Measurements from ENCODE around the gene ANKRD10.

ANKRD10 gene

DNA sequence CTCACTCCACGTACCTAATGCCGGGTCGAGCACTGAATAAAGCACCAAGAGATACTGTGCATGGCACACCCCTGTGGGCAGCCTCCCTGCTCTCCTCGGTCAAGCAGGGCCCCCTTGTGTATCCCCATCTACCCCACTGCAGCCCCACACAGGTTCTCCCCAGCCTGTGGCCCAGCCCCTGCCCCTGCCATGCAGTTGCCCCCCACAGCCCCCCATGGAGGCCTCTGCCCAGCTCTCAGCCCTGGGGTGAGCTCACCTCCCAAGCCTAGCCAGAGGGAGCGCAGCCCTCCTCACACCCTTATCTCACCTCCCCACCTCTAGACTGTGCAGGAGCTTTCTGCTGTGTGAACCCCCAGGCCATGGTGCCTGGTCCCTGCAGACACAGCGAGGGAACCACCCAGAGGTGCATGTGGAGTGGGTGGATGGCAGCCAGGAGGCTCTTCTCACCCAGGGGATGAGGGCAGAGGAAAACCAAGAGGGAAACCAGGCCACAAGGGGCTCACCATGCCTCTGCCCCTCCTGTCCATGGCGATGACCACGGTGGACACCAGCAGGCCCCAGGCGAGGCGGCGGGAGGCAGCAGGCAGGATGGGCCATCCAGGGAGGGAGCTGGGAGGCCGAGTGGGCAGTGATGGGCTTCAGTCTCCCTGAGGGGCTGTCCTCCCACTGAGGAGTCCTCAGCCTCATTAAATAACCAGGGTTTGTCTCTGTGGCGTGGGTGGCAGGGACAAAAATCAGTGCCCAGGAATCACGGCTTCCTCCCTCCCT is 83.2 kb downstream of the ANKRD10 start:
- DNase-seq (ENCODE audit: low read depth in 2 of 3, low spot score in 1 of 3) = no peak

DNA sequence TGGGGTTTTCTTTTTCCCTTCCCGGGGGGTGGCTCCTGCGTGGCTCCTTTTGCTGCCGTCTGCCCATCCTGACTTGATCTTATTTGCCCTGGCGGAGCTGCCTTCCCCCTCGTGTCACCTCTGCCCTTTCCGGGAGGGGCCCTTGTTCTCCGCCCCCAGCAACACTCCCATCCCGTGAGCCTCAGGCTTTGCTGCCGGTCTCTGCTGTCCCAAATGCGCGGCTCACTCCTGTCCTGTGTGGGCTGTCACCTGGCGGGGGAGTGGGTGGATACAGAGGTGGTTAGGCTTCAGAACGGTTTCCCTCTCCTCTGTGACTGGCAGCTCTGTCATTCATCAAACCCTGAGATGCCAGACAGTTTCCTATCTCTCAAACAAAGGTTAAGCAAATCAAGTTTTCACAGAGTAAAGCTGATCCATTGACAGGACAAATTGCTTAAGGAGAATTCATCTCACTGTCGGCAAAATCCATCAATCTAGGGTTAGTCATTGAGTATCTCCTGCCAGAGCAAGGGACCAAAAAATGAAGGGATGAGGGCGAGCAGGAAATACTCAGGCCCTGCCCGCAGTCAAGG is 84.0 kb downstream of the ANKRD10 start:
- DNase-seq (ENCODE audit: low read depth in 2 of 3, low spot score in 1 of 3) = no peak

DNA sequence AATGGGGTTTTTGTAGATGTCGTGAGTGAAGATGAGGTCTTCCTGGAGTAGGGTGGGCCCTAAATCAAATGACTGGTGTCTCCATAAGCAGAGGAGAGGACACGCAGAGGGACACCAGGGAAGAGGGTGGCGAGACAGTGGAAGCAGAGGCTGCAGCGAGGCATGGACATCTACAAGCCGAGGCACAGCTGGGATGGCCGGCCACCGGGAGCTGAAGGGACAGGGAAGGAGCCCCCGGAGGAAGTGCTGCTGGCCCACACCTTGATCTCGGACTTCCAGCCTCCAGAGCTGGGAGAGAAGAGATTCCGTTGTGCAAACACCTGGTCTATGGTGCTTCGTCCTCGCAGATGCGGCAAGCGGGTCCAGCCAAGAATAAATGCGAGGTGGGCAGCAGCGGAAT is 84.5 kb downstream of the ANKRD10 start:
- no peak for DNase-seq (ENCODE audit: low read depth in 2 of 3, low spot score in 1 of 3)

DNA sequence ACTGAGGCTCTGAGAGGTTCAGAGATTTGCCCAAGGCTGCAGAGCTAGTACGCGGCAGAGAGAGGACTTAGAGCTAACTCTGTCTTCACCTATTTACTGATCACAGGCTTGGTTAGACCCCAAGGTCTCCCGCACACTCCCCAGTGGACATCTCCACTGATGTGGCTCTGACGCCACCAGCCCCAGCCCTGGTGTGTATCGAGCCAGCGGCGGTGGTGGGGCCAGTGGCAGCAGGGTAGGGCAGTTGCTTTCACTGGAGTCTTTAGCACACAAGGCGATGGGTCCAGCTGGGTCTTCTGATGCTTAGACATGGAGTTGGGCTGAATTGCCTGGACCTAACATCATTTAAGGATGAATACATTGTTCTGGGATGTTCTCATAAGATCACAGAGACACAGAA is 85.4 kb downstream of the ANKRD10 start:
- no peak for DNase-seq (ENCODE audit: low read depth in 2 of 3, low spot score in 1 of 3)

DNA sequence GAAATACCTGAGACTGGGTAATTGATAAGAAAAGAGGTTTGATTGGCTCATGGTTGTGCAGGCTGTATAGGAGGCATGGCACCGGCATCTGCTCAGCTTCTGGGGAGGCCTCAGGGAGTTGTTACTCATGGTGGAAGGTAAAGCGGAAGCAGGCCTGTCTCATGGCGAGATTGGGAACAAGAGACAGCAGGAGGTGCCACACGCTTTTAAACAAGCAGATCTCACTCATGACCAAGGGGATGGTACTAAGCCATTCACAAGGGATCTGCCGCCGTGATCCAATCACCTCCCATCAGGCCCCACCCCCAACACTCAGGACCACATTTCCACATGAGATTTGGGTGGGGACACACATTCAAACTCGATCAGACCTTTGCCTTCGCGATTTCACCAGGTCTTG is 86.2 kb downstream of the ANKRD10 start:
- no peak for DNase-seq (ENCODE audit: low read depth in 2 of 3, low spot score in 1 of 3)
